ENCODE results near the gene GNAI3.

The GNAI3 gene

DNA sequence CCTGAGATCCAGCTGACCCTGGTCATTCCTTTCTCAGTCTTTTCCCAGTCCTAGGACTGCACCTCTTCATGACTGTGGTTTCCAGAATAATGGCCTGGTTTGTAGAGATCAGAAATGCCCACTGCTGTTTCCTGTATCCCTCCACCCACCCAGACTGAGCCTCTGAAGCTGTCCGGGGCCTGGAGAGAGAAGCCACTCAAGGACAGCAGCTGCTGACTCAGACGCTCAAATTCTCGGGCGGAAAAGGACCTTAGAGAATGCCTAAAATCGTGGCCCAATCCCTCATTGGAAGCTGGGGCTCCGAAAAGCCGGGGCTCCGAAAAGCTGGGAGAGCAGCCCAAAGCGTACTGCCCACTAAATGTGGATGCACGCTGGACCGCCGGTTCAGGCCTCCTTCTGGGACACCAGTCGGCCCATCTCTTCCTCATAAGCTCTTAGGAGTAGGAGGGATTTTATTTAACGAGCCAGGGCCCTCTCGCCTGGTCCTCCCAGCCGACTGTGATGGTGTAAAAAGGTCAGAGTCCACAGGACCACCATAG lies 16.5 kb upstream of the GNAI3 start:
- no peaks in the 10 kb centered on the region for H3K27me3 Mint-ChIP-seq
- H3K9me3 Mint-ChIP-seq: no peaks in the 10 kb centered on the region
- intact Hi-C loops (cut with micrococcal nuclease): loop anchor here (1.0 to 10.0 kb wide), 4 partner anchors 38 to 267 kb away; partner anchors contain the start of genes CYB561D1 and PSMA5

DNA sequence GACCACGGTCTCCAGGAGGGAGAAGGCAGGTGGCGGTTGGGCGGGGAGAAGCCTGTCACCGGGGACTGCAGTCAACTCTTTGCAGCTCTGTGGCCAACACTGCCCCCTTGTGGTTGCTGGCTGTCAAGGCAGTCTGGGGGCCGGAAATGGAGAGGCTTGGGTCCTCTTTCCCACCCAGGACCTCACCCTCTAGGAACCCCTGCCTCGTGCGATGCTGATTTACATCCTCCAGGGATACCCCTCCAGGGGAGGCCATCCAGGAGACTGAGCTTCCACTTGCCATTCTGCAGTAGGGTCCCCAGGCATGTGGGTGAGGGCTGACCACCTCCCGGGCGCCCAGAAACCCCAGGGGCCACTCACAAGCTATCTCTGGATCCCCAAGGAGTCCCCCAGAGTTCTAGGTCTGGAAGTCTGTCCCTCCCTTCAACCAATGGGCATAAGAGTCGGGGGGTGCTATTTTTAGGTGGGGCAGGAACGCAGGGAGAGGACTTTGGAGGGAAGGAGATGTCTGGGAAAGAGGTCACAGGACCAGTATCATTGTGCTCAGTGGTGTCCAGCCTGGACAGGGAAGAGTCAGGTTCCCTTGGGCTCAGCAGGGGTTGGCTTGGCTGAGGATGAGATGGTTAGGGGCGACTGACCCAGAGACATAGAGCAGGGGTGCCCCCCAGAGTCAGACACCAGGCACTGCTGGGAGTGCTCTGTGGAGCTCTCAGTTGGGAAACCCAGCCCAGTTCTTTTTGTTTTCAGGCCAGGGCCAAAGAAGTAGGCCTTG lies 15.9 kb upstream of the GNAI3 start:
- Mint-ChIP-seq H3K9me3 (no peaks in the 10 kb centered on the region), H3K36me3 (ENCODE audit: low read depth) (no peaks in the 10 kb centered on the region), H3K27ac (peak overlapping the region; percentile 28), H3K27me3 (no peaks in the 10 kb centered on the region), H3K4me1 (ENCODE audit: low read depth) (peaks cover 17% of the 10 kb centered on the region), H3K4me3 (peak overlapping the region; percentile 33)
- intact Hi-C loops (cut with micrococcal nuclease): loop anchor here (1.0 to 10.0 kb wide), 4 partner anchors 38 to 268 kb away; partner anchors contain the start of genes CYB561D1 and PSMA5

More for the DNA sequence above, 16.5 kb upstream of the GNAI3 start:
- H3K4me1 Mint-ChIP-seq (ENCODE audit: low read depth): peaks cover 17% of the 10 kb centered on the region
- no peak overlapping the region for H3K4me3 Mint-ChIP-seq
- no peak overlapping the region for H3K27ac Mint-ChIP-seq
- no peaks in the 10 kb centered on the region for H3K36me3 Mint-ChIP-seq (ENCODE audit: low read depth)

DNA sequence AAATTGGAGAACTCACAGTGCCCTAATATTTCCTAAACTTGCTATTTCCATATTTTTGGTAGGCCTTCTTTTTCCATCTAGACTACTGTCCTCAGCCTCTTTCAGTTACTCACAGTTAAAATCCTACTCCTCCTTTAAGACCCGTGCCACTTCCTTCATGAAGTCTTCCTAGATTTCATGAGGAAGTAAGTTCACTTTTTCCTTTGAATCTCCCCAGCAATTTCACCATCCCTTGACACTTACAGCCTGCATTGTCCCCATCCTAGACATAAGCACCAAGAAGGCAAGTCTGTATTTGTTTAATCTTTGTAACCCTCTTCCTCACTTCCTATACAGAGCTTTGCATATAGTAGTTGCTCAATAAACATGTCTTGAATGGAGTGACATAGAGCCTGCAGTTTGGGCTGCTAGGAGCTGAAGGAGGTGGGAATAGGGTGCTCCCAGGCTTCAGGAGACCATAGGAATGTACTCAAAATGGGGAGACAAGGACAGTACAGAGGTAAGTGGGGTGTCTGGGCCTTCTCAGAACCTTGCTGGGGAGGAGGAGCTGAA lies 14.0 kb upstream of the GNAI3 start:
- Mint-ChIP-seq H3K4me1 (ENCODE audit: low read depth) (peaks cover 17% of the 10 kb centered on the region), H3K27me3 (no peaks in the 10 kb centered on the region), H3K4me3 (no peak overlapping the region), H3K27ac (no peak overlapping the region), H3K9me3 (no peaks in the 10 kb centered on the region), H3K36me3 (ENCODE audit: low read depth) (no peaks in the 10 kb centered on the region)
- intact Hi-C loops (cut with micrococcal nuclease): loop anchor here (5.0 to 10.0 kb wide), 2 partner anchors 107 to 270 kb away; partner anchors contain the start of gene PSMA5

GRCh38 chr1:109535481-109535880 lies 12.9 kb upstream of the GNAI3 start:
- intact Hi-C loops (cut with micrococcal nuclease): loop anchor here (10.0 kb wide), 1 partner anchor 271 kb away; no protein-coding TSS in a partner anchor
- Mint-ChIP-seq H3K4me1 (ENCODE audit: low read depth) (peaks cover 17% of the 10 kb centered on the region), H3K36me3 (ENCODE audit: low read depth) (no peaks in the 10 kb centered on the region), H3K27me3 (no peaks in the 10 kb centered on the region), H3K4me3 (no peak overlapping the region), H3K27ac (peak overlapping the region; percentile 2), H3K9me3 (no peaks in the 10 kb centered on the region)

DNA sequence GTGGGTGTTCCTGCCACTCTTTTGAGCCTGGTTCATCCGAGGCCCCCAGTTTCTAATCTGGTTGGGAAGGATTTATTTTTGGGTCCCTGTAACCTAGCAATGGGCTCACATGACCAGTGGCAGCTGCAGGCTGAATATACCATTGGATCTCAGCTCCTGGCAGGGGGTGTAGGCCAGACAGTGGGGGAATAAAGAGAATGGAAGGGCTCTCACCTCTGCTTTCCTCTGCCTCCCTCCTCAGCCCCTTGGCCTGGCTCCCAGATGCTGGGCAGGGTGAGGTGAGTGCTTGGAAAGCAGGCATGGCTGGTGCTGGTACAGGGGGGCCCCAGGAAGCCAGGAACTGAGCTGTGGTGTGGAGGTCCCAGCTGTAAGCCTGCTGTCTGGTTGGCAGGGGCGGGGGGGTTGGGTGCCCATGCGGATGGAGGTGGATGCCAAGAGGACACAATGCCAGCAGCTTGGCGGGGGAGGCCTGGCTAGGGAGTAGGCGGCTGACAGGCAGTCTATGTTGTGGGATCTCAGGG lies 12.4 kb upstream of the GNAI3 start:
- Mint-ChIP-seq H3K9me3 (no peaks in the 10 kb centered on the region), H3K27ac (peak overlapping the region; percentile 2), H3K4me1 (ENCODE audit: low read depth) (peaks cover 17% of the 10 kb centered on the region)

GRCh38 chr1:109537450-109538178 lies 10.8 kb upstream of the GNAI3 start:
- H3K4me3 Mint-ChIP-seq: no peak overlapping the region
- intact Hi-C loops (cut with micrococcal nuclease): loop anchor here (10.0 kb wide), 1 partner anchor 273 kb away; no protein-coding TSS in a partner anchor

More for the DNA sequence above, 12.4 kb upstream of the GNAI3 start:
- intact Hi-C loops (cut with micrococcal nuclease): loop anchor here (10.0 kb wide), 1 partner anchor 271 kb away; no protein-coding TSS in a partner anchor
- Mint-ChIP-seq H3K4me3 (no peak overlapping the region), H3K27me3 (peaks cover 1% of the 10 kb centered on the region), H3K36me3 (ENCODE audit: low read depth) (no peaks in the 10 kb centered on the region)

DNA sequence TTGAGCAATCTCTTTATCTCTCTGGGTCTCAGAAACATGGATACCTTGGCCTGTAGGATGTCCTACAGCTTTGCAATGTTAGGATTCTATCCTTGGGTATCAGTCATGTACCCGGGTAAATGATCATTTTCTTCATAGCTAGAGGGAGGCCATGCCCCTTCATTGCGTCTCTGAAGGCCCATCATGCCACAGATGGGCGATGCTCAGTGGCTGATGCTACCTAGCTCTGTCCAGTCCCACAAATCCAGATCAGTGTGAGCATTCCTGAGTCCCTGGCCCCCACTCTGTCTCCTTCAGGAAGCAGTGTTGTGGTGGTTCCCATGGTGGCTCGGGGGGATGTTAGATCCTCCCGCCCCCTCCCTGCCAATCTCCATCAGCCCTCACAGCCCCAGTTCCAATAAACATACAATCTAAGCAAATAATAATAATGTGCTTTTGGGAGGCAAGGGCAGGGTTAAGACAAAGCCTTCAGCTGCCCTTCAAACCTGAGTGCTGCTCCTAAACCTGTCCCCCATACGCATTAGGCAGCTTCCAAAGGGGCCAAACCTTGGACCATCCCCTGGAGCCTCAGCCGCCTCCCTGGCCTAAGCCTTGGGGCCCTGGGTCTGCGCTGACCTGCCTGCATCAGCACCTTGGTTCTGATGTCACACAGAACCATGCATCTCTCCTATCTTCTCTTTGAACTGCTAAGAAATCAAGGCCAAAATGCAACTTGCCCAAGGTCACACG lies 9.4 kb upstream of the GNAI3 start:
- intact Hi-C loops (cut with micrococcal nuclease): loop anchor here (10.0 kb wide), 1 partner anchor 274 kb away; no protein-coding TSS in a partner anchor
- H3K27me3 Mint-ChIP-seq: peaks cover 5% of the 10 kb centered on the region
- peaks cover 7% of the 10 kb centered on the region for H3K4me1 Mint-ChIP-seq (ENCODE audit: low read depth)
- no peaks in the 10 kb centered on the region for H3K9me3 Mint-ChIP-seq
- no peaks in the 10 kb centered on the region for H3K36me3 Mint-ChIP-seq (ENCODE audit: low read depth)
- H3K27ac Mint-ChIP-seq: no peak overlapping the region
- no peak overlapping the region for H3K4me3 Mint-ChIP-seq

More at GRCh38 chr1:109537450-109538178, 10.8 kb upstream of the GNAI3 start:
- Mint-ChIP-seq H3K27me3 (peaks cover 3% of the 10 kb centered on the region), H3K36me3 (ENCODE audit: low read depth) (no peaks in the 10 kb centered on the region), H3K27ac (no peak overlapping the region), H3K9me3 (no peaks in the 10 kb centered on the region), H3K4me1 (ENCODE audit: low read depth) (peaks cover 10% of the 10 kb centered on the region)

- no peaks in the 10 kb centered on the region for H3K36me3 Mint-ChIP-seq (ENCODE audit: low read depth)
- intact Hi-C loops (cut with micrococcal nuclease): loop anchor here (10.0 kb wide), 1 partner anchor 275 kb away; no protein-coding TSS in a partner anchor
- no peak within 1 kb of the TSS for H3K27ac Mint-ChIP-seq
- no peaks in the 10 kb centered on the region for H3K4me1 Mint-ChIP-seq (ENCODE audit: low read depth)
- no peak within 1 kb of the TSS for H3K4me3 Mint-ChIP-seq
- H3K9me3 Mint-ChIP-seq: no peaks in the 10 kb centered on the region
- H3K27me3 Mint-ChIP-seq: peaks cover 5% of the 10 kb centered on the region
Observed at GRCh38 chr1:109539676-109540075, 8.7 kb upstream of the GNAI3 start, which contains the start of gene GPR61. Gene GPR61, plus strand, starts transcription at chr1:109539872. Its CDS starts 3,151 bp downstream, at chr1:109543023.

DNA sequence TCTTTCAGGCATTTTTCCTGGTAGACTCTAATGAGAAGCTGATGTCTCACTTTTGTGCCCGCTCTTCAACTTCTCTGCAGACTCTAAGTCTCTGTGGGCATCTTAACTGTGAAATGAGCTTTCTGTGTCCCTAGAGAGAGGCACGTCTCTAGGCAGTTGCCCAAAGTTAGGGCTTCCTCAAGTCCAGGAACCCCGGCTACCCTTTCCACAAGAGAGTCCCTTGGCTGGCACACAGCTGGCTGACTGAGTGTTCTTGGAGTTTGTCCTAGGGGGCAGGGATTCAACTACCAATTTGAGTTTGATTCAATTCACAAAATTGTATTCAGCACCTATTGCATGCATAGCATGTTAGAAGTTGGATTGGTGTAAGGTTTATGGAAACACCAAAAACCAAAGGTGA lies 7.3 kb upstream of the GNAI3 start:
- Mint-ChIP-seq H3K27ac (no peak overlapping the region), H3K9me3 (no peaks in the 10 kb centered on the region), H3K4me3 (no peak overlapping the region), H3K4me1 (ENCODE audit: low read depth) (no peaks in the 10 kb centered on the region), H3K36me3 (ENCODE audit: low read depth) (no peaks in the 10 kb centered on the region), H3K27me3 (peaks cover 5% of the 10 kb centered on the region)
- intact Hi-C loops (cut with micrococcal nuclease): no loop called here

GRCh38 chr1:109542657-109543056 lies 5.8 kb upstream of the GNAI3 start:
- Mint-ChIP-seq H3K4me1 (ENCODE audit: low read depth) (peaks cover 3% of the 10 kb centered on the region), H3K36me3 (ENCODE audit: low read depth) (peaks cover 2% of the 10 kb centered on the region), H3K9me3 (no peaks in the 10 kb centered on the region), H3K27me3 (peaks cover 5% of the 10 kb centered on the region), H3K27ac (no peak overlapping the region), H3K4me3 (no peak overlapping the region)
- intact Hi-C loops (cut with micrococcal nuclease): no loop called here

GRCh38 chr1:109543283-109543987 lies 5.0 kb upstream of the GNAI3 start:
- peaks cover 5% of the 10 kb centered on the region for H3K27me3 Mint-ChIP-seq
- H3K9me3 Mint-ChIP-seq: no peaks in the 10 kb centered on the region
- peaks cover 5% of the 10 kb centered on the region for H3K4me1 Mint-ChIP-seq (ENCODE audit: low read depth)
- intact Hi-C loops (cut with micrococcal nuclease): no loop called here
- H3K4me3 Mint-ChIP-seq: no peak overlapping the region
- peaks cover 10% of the 10 kb centered on the region for H3K36me3 Mint-ChIP-seq (ENCODE audit: low read depth)
- no peak overlapping the region for H3K27ac Mint-ChIP-seq

- Mint-ChIP-seq H3K4me1 (ENCODE audit: low read depth) (peaks cover 8% of the 10 kb centered on the region), H3K9me3 (no peaks in the 10 kb centered on the region), H3K4me3 (no peak overlapping the region), H3K27me3 (peaks cover 5% of the 10 kb centered on the region), H3K27ac (no peak overlapping the region), H3K36me3 (ENCODE audit: low read depth) (peaks cover 17% of the 10 kb centered on the region)
- intact Hi-C loops (cut with micrococcal nuclease): no loop called here
Observed at GRCh38 chr1:109543988-109544735, 4.3 kb upstream of the GNAI3 start.
